NT2/D1 (cell line): ENCODE measurements around the gene MGAT5.

ENCODE experiments used
- YY1 ChIP-seq: IDR thresholded peaks from 2 replicates; pipeline ENCODE4 v1.6.1; 2011; ENCODE audit not compliant: insufficient read length, insufficient read depth
- ZNF274 ChIP-seq: IDR thresholded peaks from 2 replicates; pipeline ENCODE4 v1.6.1; 2011; ENCODE audit warnings: mild to moderate bottlenecking, low read depth, low read length

DNA sequence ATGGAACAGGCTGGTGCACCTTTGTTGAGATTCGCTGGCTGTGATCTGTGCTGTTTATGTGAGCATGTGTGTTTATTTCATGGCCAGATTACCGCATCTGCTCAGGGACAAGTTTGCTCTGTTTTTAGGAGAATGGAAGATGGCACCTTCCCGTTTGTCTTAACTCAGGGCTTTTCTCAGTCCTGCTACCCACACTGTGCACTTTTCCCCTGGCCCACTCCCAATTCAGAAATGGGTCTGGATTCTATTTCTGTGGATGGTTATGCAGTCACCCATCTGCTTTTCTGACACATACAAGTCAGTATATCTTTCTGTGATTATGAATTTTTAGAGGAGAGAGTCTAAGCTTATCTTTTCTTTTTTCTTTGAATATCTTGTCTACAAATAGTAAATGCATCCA lies 15.4 kb downstream of the MGAT5 start:
- TF ChIP-seq ZNF274: no peak
- TF ChIP-seq YY1: no peak
